ENCODE results near the gene AP1S3.
"Not testable (repeated sequence)": the region's sequence is repeated elsewhere in the genome, so short reads cannot be mapped to it uniquely, and the experiment has no call there.

The AP1S3 gene

DNA sequence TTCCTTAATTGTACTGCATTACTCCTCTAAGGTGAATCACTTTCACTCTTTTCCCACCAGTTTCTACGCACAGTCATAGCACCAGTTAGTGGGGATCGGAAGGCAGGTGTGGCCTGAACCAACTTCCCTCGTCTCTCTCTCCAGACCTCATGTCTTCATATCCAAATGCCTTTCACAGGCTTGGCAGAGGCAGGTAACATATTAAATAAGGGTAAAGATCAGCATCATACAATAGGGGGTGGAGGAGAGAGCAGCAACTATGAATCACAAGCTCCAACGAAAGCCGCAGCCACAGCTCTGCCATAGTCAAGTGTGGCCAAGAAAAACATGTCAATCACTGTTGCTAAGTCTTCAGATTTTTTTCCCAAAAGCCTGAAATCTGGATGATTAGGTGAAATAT is 40.3 kb downstream of the AP1S3 start:
- no peak overlapping the region for H3K9ac ChIP-seq (ENCODE audit: low read length)
- no peaks in the 10 kb centered on the region for H3K36me3 ChIP-seq (ENCODE audit: control insufficient read depth, low read depth, low read length)
- no peaks in the 10 kb centered on the region for H3K9me3 ChIP-seq (ENCODE audit: control insufficient read depth, low read depth, low read length)
- no peak overlapping the region for H3K4me3 ChIP-seq (ENCODE audit: low read length)
- H3K4me1 ChIP-seq (ENCODE audit: control insufficient read depth, low read depth, low read length): no peaks in the 10 kb centered on the region
- H3K27ac ChIP-seq (ENCODE audit: low read length): no peak overlapping the region
- no peaks in the 10 kb centered on the region for H3K27me3 ChIP-seq (ENCODE audit: control insufficient read depth, insufficient read depth, low read length)

DNA sequence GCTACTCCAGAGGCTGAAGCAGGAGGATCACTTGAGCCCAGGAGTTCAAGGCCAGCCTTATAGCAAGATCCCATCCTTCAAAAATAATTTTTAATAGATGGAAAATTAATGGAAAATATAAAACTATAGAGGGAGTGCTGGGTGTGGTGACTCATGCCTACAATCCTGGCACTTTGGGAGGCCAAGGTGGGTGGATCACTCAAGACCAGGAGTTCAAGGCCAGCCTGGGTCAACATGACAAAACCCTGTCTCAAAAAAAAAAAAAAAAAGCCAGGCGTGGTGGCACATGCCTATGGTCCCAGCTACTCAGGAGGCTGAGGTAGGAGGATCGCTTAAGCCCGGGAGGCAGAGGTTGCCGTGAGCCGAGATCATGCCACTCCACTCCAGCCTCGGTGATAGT is 48.0 kb downstream of the AP1S3 start:
- no peak overlapping the region for H3K9ac ChIP-seq (ENCODE audit: low read length)
- H3K4me3 ChIP-seq (ENCODE audit: low read length): no peak overlapping the region
- no peaks in the 10 kb centered on the region for H3K4me1 ChIP-seq (ENCODE audit: control insufficient read depth, low read depth, low read length)
- H3K27ac ChIP-seq (ENCODE audit: low read length): no peak overlapping the region
- no peaks in the 10 kb centered on the region for H3K9me3 ChIP-seq (ENCODE audit: control insufficient read depth, low read depth, low read length)
- no peaks in the 10 kb centered on the region for H3K36me3 ChIP-seq (ENCODE audit: control insufficient read depth, low read depth, low read length)
- H3K27me3 ChIP-seq (ENCODE audit: control insufficient read depth, insufficient read depth, low read length): no peaks in the 10 kb centered on the region

DNA sequence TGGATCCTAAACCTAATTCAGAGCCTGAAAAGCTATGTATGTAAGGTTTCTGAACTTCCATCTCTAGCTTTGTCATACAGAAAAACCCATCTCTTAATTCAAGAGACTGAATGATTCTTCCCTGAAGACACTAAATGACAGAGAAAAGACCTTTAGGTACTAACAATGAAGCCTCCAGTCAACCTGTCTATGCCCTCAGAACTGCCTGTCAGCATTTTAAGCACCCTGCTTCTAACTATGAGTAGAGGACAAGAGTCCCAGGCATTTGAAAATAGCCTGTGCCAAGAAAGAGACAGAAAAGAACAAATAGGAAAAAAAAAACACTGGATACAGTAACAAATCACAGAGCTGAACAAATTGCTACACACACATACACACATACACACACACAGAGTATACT is 48.6 kb downstream of the AP1S3 start:
- H3K36me3 ChIP-seq (ENCODE audit: control insufficient read depth, low read depth, low read length): no peaks in the 10 kb centered on the region
- H3K9me3 ChIP-seq (ENCODE audit: control insufficient read depth, low read depth, low read length): no peaks in the 10 kb centered on the region
- no peaks in the 10 kb centered on the region for H3K4me1 ChIP-seq (ENCODE audit: control insufficient read depth, low read depth, low read length)
- H3K4me3 ChIP-seq (ENCODE audit: low read length): no peak overlapping the region
- no peak overlapping the region for H3K27ac ChIP-seq (ENCODE audit: low read length)
- H3K27me3 ChIP-seq (ENCODE audit: control insufficient read depth, insufficient read depth, low read length): no peaks in the 10 kb centered on the region
- no peak overlapping the region for H3K9ac ChIP-seq (ENCODE audit: low read length)

DNA sequence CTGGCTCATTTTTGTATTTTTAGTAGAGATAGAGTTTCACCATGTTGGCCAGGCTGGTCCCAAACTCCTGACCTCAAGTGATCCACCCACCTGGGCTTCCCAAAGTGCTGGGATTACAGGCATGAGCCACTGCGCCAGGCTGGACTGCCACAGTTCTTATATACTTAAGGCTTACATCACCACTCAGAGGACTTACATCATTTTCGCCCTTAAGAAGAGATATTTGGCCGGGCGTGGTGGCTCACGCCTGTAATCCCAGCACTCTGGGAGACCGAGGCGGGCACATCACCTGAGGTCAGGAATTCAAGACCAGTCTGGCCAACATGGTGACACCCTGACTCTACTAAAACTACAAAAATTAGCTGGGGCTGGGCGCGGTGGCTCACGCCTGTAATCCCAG is 49.3 kb downstream of the AP1S3 start:
- not testable (repeated sequence) for H3K9me3 ChIP-seq (ENCODE audit: control insufficient read depth, low read depth, low read length); H3K4me3 ChIP-seq (ENCODE audit: low read length); H3K4me1 ChIP-seq (ENCODE audit: control insufficient read depth, low read depth, low read length); H3K27ac ChIP-seq (ENCODE audit: low read length); H3K27me3 ChIP-seq (ENCODE audit: control insufficient read depth, insufficient read depth, low read length); H3K36me3 ChIP-seq (ENCODE audit: control insufficient read depth, low read depth, low read length); H3K9ac ChIP-seq (ENCODE audit: low read length)

DNA sequence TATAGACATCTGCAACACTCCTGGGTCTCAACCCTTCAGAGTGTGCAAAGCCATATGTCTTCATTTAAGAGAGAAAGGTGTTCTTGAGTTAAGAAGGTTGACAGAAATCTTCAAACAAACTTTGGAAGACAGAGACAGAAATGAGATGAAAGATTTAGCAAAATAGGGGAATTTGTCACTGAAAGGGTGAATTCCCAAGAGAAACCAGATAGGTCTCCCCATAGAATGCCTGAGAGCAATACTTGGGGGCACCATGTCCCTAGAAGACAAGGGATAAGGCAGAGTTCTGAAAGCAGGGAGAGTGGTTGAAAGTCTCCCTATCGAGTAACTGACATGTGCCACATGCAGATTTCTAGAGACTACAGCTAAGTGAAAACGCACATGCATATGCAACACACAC is 50.0 kb downstream of the AP1S3 start:
- no peaks in the 10 kb centered on the region for H3K4me1 ChIP-seq (ENCODE audit: control insufficient read depth, low read depth, low read length)
- H3K4me3 ChIP-seq (ENCODE audit: low read length): no peak overlapping the region

DNA sequence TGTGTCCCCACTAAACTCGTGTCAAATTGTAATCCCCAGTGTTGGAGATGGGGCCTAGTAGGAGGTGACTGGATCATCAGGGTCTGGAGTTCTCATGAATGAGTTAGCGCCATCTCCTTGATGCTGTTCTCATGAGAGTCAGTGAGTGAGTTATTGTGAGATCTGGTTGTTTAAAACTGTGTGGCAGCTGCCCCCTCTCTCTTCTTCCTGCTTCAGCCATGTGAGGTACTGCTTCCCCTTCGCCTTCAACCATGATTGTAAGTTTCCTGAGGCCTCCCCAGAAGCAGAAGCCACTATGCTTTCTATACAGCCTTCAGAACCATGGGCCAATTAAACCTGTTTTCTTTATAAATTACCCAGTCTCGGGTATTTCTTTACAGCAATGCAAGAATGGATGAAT is 50.4 kb downstream of the AP1S3 start:
- H3K27me3 ChIP-seq (ENCODE audit: control insufficient read depth, insufficient read depth, low read length): no peaks in the 10 kb centered on the region
- H3K9ac ChIP-seq (ENCODE audit: low read length): no peak overlapping the region
- no peak overlapping the region for H3K4me3 ChIP-seq (ENCODE audit: low read length)
- H3K9me3 ChIP-seq (ENCODE audit: control insufficient read depth, low read depth, low read length): no peaks in the 10 kb centered on the region
- no peak overlapping the region for H3K27ac ChIP-seq (ENCODE audit: low read length)
- no peaks in the 10 kb centered on the region for H3K36me3 ChIP-seq (ENCODE audit: control insufficient read depth, low read depth, low read length)
- H3K4me1 ChIP-seq (ENCODE audit: control insufficient read depth, low read depth, low read length): no peaks in the 10 kb centered on the region

More for the DNA sequence above, 50.0 kb downstream of the AP1S3 start:
- no peak overlapping the region for H3K9ac ChIP-seq (ENCODE audit: low read length)
- no peaks in the 10 kb centered on the region for H3K36me3 ChIP-seq (ENCODE audit: control insufficient read depth, low read depth, low read length)
- no peaks in the 10 kb centered on the region for H3K27me3 ChIP-seq (ENCODE audit: control insufficient read depth, insufficient read depth, low read length)
- H3K27ac ChIP-seq (ENCODE audit: low read length): no peak overlapping the region
- H3K9me3 ChIP-seq (ENCODE audit: control insufficient read depth, low read depth, low read length): no peaks in the 10 kb centered on the region

DNA sequence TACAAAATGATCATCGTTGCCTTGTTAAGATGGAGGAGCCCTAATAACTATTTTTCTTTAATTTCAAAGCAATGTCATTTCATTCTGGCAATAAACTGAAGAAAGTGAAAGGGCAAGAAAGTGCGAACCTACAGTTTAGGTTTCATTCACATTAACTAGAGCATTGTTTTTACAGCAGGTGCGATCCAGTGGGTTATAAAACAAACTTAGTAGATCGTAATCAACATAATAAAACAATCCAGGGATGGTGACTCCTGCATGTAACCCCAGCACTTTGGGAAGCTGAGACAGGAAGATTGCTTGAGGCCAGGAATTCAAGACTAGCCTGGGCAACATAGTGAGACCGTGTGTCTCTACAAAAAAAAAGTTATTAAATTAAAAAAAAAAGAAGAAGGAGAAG is 51.1 kb downstream of the AP1S3 start:
- Histone ChIP-seq H3K27me3 (ENCODE audit: control insufficient read depth, insufficient read depth, low read length) (no peaks in the 10 kb centered on the region), H3K9me3 (ENCODE audit: control insufficient read depth, low read depth, low read length) (no peaks in the 10 kb centered on the region), H3K9ac (ENCODE audit: low read length) (no peak overlapping the region), H3K4me1 (ENCODE audit: control insufficient read depth, low read depth, low read length) (no peaks in the 10 kb centered on the region), H3K27ac (ENCODE audit: low read length) (no peak overlapping the region), H3K36me3 (ENCODE audit: control insufficient read depth, low read depth, low read length) (no peaks in the 10 kb centered on the region), H3K4me3 (ENCODE audit: low read length) (no peak overlapping the region)

DNA sequence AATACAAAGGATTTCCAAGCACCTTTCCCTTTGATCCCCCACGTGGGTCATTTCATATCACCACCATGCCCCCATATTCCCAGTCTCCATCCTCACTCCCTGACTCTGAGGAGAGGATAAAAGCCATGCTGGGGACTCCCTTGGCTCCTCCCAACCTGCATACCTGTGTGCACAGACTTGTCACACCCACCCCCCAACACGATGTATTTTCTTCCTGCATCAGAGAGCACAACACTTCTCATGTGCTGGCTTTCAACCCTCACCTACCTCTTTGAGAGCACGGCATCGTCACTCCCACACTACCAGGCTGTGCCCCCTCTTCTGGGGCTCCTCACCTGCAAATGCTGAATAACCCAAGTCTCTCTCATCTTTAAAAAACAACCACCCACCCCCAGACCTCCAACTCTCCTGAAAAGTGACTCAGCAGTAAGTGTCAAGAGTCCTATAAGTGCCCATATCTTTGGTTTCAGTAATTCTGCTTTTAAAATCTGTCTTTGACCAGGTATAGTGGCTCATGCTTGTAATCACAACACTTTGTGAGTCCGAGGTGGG is 53.1 kb downstream of the AP1S3 start:
- Histone ChIP-seq H3K9me3 (ENCODE audit: control insufficient read depth, low read depth, low read length) (no peaks in the 10 kb centered on the region), H3K27ac (ENCODE audit: low read length) (no peak overlapping the region), H3K36me3 (ENCODE audit: control insufficient read depth, low read depth, low read length) (no peaks in the 10 kb centered on the region)

DNA sequence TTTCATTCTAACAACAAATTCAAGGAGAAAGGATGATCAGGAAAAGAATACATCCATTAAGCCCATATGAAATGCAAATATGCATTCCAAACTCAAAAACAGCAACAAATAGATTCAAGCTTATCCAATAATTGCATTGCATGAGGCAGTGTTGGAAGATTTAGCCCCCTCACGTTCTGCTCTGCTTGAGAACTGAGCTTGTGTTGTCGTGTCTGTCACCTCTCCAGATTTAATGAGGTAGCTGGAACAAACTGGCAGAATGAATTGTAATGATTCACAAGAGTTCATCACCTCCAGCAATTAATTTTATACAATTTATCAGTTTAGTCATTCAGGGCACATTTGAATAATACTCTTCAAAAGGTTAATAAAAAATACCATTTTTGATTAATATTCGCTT is 54.8 kb downstream of the AP1S3 start:
- H3K36me3 ChIP-seq (ENCODE audit: control insufficient read depth, low read depth, low read length): no peaks in the 10 kb centered on the region
- no peak overlapping the region for H3K9ac ChIP-seq (ENCODE audit: low read length)
- no peaks in the 10 kb centered on the region for H3K9me3 ChIP-seq (ENCODE audit: control insufficient read depth, low read depth, low read length)
- no peaks in the 10 kb centered on the region for H3K4me1 ChIP-seq (ENCODE audit: control insufficient read depth, low read depth, low read length)
- H3K27me3 ChIP-seq (ENCODE audit: control insufficient read depth, insufficient read depth, low read length): no peaks in the 10 kb centered on the region
- H3K4me3 ChIP-seq (ENCODE audit: low read length): no peak overlapping the region
- no peak overlapping the region for H3K27ac ChIP-seq (ENCODE audit: low read length)

More for the DNA sequence above, 53.1 kb downstream of the AP1S3 start:
- Histone ChIP-seq H3K27me3 (ENCODE audit: control insufficient read depth, insufficient read depth, low read length) (no peaks in the 10 kb centered on the region), H3K4me1 (ENCODE audit: control insufficient read depth, low read depth, low read length) (no peaks in the 10 kb centered on the region), H3K4me3 (ENCODE audit: low read length) (no peak overlapping the region), H3K9ac (ENCODE audit: low read length) (no peak overlapping the region)

DNA sequence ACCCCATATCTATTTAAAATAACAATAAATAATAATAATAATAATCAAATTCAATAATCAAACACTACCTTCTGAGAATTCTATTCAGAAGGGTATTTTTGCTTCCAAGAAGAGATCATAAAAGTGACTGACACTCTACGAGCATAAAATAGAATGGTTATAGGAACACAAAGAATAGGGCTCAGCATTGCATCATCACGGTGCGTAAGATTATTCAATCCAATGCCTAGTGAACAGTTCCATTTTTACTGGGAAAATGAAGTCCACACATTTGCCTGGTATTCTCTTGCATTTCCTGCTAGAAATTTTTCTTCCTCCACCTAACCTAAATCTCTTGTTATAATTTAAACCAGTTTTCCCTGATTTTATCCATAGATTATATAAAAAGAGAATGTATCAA is 55.8 kb downstream of the AP1S3 start:
- Histone ChIP-seq H3K36me3 (ENCODE audit: control insufficient read depth, low read depth, low read length) (peaks cover 3% of the 10 kb centered on the region), H3K4me1 (ENCODE audit: control insufficient read depth, low read depth, low read length) (no peaks in the 10 kb centered on the region), H3K4me3 (ENCODE audit: low read length) (no peak overlapping the region), H3K9ac (ENCODE audit: low read length) (no peak overlapping the region), H3K27ac (ENCODE audit: low read length) (no peak overlapping the region), H3K9me3 (ENCODE audit: control insufficient read depth, low read depth, low read length) (no peaks in the 10 kb centered on the region), H3K27me3 (ENCODE audit: control insufficient read depth, insufficient read depth, low read length) (no peaks in the 10 kb centered on the region)

DNA sequence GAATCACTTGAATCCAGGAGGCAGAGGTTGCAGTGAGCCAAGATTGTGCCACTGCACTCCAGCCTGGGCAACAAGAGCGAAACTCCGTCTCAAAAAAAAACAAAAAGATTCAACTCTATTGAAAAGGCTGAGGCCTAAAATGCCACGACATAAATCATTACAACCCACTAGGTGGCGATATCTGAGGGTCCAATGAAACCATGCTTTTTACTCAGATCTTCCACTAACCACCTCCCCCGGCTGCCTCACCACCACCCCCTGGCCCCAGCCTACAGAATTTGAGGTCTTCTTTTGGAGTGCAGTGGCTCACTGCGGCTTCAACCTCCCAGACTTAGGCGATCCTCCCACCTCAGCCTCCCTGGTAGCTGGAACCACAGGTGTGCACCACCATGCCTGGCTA is 57.5 kb downstream of the AP1S3 start:
- Histone ChIP-seq H3K9ac (ENCODE audit: low read length) (no peak overlapping the region), H3K27me3 (ENCODE audit: control insufficient read depth, insufficient read depth, low read length) (no peaks in the 10 kb centered on the region), H3K9me3 (ENCODE audit: control insufficient read depth, low read depth, low read length) (no peaks in the 10 kb centered on the region), H3K27ac (ENCODE audit: low read length) (no peak overlapping the region), H3K4me1 (ENCODE audit: control insufficient read depth, low read depth, low read length) (no peaks in the 10 kb centered on the region), H3K4me3 (ENCODE audit: low read length) (no peak overlapping the region), H3K36me3 (ENCODE audit: control insufficient read depth, low read depth, low read length) (peaks cover 4% of the 10 kb centered on the region)

DNA sequence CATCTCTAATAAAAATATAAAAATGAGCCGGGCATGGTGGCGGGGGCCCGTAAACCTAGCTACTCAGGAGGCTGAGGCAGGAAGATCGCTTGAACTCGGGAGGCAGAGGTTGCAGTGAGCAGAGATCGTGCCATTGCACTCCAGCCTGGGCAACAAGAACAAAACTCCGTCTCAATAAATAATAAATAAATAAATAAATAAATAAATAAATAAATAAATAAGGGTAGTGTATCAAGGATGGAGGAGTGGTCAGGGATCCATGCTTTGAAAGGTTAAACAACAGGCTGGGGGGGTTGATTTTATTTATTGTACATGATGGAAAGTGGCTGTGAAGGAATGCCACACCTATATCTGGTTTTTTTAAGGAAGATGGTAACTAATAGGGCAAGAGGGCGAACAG is 63.2 kb downstream of the AP1S3 start:
- H3K27me3 ChIP-seq (ENCODE audit: control insufficient read depth, insufficient read depth, low read length): no peaks in the 10 kb centered on the region
- peaks cover 4% of the 10 kb centered on the region for H3K36me3 ChIP-seq (ENCODE audit: control insufficient read depth, low read depth, low read length)
- no peak overlapping the region for H3K27ac ChIP-seq (ENCODE audit: low read length)
- H3K9ac ChIP-seq (ENCODE audit: low read length): no peak overlapping the region
- no peak overlapping the region for H3K4me3 ChIP-seq (ENCODE audit: low read length)
- H3K9me3 ChIP-seq (ENCODE audit: control insufficient read depth, low read depth, low read length): no peaks in the 10 kb centered on the region
- no peaks in the 10 kb centered on the region for H3K4me1 ChIP-seq (ENCODE audit: control insufficient read depth, low read depth, low read length)
